Smooth muscle cell (in vitro differentiated cells): ENCODE measurements around the gene SELENOO. TPM values are rescaled to one million over a fixed set of nuclear protein-coding genes. Genes with fewer than 3 reads are reported as not detected.

Source experiments
- DNase-seq: peaks from one replicate; lab custom pipeline; 2025; ENCODE audit not compliant: unreplicated experiment; lab: John Stamatoyannopoulos, UW
- H2AFZ ChIP-seq: fragments of 200-600 bp; sonication (generic); 2 replicates; pipeline ENCODE4 v1.6.0; 2016; ENCODE audit warnings: antibody characterized with exemption, low read depth, mild to moderate bottlenecking
- H3F3A ChIP-seq: fragments of 200-600 bp; sonication (generic); 2 replicates; pipeline ENCODE4 v1.6.0; 2017; ENCODE audit warnings: antibody characterized with exemption, low read depth
- H3K27ac ChIP-seq: fragments of 200-600 bp; sonication (generic); 2 replicates; pipeline ENCODE4 v1.5.1; 2016; ENCODE audit warnings: low read depth, mild to moderate bottlenecking
- H3K27me3 ChIP-seq: fragments of 200-600 bp; sonication (generic); 2 replicates; pipeline ENCODE4 v1.6.1; 2016; ENCODE audit warnings: low read depth, mild to moderate bottlenecking
- H3K36me3 ChIP-seq: fragments of 200-600 bp; sonication (generic); 2 replicates; pipeline ENCODE4 v1.5.1; 2016; ENCODE audit warnings: low read depth
- H3K4me1 ChIP-seq: fragments of 200-600 bp; sonication (generic); 2 replicates; pipeline ENCODE4 v1.5.1; 2016; ENCODE audit warnings: low read depth
- H3K4me2 ChIP-seq: fragments of 200-600 bp; sonication (generic); 2 replicates; pipeline ENCODE4 v1.6.0; 2016; ENCODE audit warnings: mild to moderate bottlenecking
- H3K4me3 ChIP-seq: fragments of 200-600 bp; sonication (generic); 2 replicates; pipeline ENCODE4 v1.5.1; 2016; ENCODE audit warnings: mild to moderate bottlenecking
- H3K79me2 ChIP-seq: fragments of 200-600 bp; sonication (generic); 2 replicates; pipeline ENCODE4 v1.6.0; 2016; ENCODE audit warnings: low read depth, mild to moderate bottlenecking
- H3K9ac ChIP-seq: fragments of 200-600 bp; sonication (generic); 2 replicates; pipeline ENCODE4 v1.6.0; 2016; ENCODE audit warnings: low read depth
- H3K9me3 ChIP-seq: fragments of 200-600 bp; sonication (generic); replicated peaks from 2 replicates; pipeline ENCODE4 v1.5.1; 2016; ENCODE audit warnings: low read depth
- H4K20me1 ChIP-seq: fragments of 200-600 bp; sonication (generic); 2 replicates; pipeline ENCODE4 v1.6.0; 2016; ENCODE audit warnings: low read depth
- CTCF ChIP-seq: fragments of 200-600 bp; sonication (generic); IDR thresholded peaks from 2 replicates; pipeline ENCODE4 v1.5.1; 2017; ENCODE audit warnings: borderline replicate concordance, mild to moderate bottlenecking, antibody characterized with exemption; ENCODE audit not compliant: insufficient read depth, poor library complexity, severe bottlenecking
- WGBS: methylation state at CpG from one replicate; pipeline ENCODE4 v1.1.7; 2016; ENCODE audit warnings: low lambda C conversion rate; 5-methylcytosine and 5-hydroxymethylcytosine counted together
- polyA plus RNA-seq: library from polyadenylated mRNA; unstranded; fragments of >200 nt; fragmentation: Nextera tagmentation; extraction: Ambion mirVana; gene quantifications from 2 replicates; pipeline ENCODE4 v1.2.1, GENCODE V29; 2016
- total RNA-seq: library from RNA; depleted of rRNA; stranded (reverse); fragments of >200 nt; gene quantifications from 2 replicates; pipeline ENCODE4 v1.2.3, GENCODE V29; 2014

Gene SELENOO
- total and polyA plus RNA-seq, 2 experiments from 2014 or later = 9.0 to 21.3 TPM

DNA sequence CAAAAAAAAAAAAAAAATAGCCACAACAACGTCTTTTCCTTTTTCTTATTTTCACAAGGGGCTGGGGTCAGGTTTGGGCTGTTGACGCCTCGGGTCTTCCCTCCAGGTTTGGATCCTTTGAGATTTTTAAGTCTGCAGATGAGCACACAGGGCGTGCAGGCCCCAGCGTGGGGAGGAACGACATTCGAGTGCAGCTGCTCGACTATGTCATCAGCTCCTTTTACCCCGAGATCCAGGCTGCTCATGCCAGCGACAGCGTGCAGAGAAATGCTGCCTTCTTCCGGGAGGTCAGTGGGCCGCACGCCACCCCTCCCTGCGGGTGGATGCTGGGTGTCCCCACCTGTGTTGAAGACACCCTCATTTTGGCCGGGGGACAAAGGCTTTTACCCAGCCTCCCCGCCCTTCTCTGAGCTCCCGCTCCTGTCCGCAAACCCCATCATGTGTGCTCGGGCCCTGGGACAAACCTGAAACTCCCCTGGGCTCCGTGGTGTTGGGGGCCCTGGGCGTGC is 7.7 kb downstream of the SELENOO start:
- Histone ChIP-seq H4K20me1 (peaks cover 100% of the 10 kb centered on the region), H2AFZ (no peak overlapping the region), H3K4me2 (no peak overlapping the region), H3K36me3 (no peaks in the 10 kb centered on the region), H3K27ac (no peak overlapping the region), H3K9me3 (no peaks in the 10 kb centered on the region), H3K9ac (no peak overlapping the region), H3K4me3 (no peak overlapping the region), H3K4me1 (no peaks in the 10 kb centered on the region), H3F3A (peaks cover 4% of the 10 kb centered on the region), H3K79me2 (peaks cover 38% of the 10 kb centered on the region), H3K27me3 (no peaks in the 10 kb centered on the region)
- no peak for TF ChIP-seq CTCF
- DNase-seq = no peak
- 98% methylated on average over 22 of the region's 22 CpGs for WGBS

DNA sequence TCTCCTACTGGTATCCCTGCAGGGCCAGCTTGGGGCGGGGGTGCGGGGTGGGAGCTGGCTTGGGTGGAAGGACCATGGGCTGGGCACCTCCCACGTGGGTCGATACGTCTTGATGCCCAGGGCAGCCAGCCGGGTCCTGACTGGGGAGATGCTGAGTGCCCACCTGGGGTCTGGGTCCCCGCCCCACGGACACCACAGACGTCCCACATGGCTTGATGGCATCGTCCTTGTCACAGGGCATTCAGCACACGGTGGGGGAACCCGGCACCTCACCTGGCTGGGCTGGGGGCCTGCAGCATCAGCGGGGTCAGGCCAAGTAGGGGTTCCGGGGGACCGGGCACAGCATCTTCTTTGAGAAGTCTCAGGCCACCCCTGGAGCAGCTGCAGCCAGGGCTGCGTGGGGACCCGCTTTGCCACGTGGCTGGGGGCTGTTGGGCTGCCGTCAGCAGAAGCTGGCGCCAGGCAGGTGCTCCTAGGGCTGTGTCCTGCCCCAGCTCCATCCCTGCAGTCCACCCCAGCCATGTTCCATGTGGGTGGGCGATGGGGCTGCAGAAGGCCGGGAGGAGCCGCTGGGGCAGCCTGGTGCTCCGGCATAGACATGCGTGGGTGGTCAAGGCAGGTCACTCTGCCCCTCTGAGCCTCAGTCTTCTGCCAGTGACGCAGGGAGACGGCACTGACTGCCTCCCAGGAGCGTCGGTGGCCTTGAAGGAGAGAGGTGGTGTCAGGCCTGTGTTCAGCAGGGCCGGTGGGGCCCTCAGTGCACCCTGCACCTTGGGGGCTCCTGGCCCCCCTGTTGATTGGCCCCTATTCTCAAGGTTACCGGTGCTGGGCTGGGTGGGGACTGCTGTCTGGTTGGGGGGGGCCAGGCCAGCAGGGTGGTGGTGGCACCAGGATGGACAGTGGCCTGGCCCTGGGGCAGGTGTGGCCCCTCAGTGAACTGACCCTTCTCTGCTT is 8.4 kb downstream of the SELENOO start:
- H3K4me1 ChIP-seq = no peaks in the 10 kb centered on the region
- no peak for TF ChIP-seq CTCF
- H3K36me3 ChIP-seq = no peaks in the 10 kb centered on the region
- H3K9me3 ChIP-seq = no peaks in the 10 kb centered on the region
- no peak overlapping the region for H2AFZ ChIP-seq
- peaks cover 100% of the 10 kb centered on the region for H4K20me1 ChIP-seq
- H3K9ac ChIP-seq = no peak overlapping the region
- H3F3A ChIP-seq = peaks cover 4% of the 10 kb centered on the region
- H3K4me2 ChIP-seq = no peak overlapping the region
- 91% methylated on average over 31 of the region's 31 CpGs for WGBS
- DNase-seq = no peak
- no peaks in the 10 kb centered on the region for H3K27me3 ChIP-seq
- no peak overlapping the region for H3K27ac ChIP-seq
- H3K4me3 ChIP-seq = no peak overlapping the region
- peaks cover 38% of the 10 kb centered on the region for H3K79me2 ChIP-seq

- Histone ChIP-seq H3F3A (peaks cover 1% of the 10 kb centered on the region), H3K4me3 (no peak overlapping the region), H4K20me1 (peaks cover 100% of the 10 kb centered on the region), H2AFZ (no peak overlapping the region), H3K79me2 (peaks cover 39% of the 10 kb centered on the region), H3K4me1 (no peaks in the 10 kb centered on the region), H3K36me3 (no peaks in the 10 kb centered on the region), H3K9me3 (no peaks in the 10 kb centered on the region), H3K4me2 (no peak overlapping the region), H3K9ac (no peak overlapping the region), H3K27me3 (no peaks in the 10 kb centered on the region), H3K27ac (no peak overlapping the region)
- no peak for DNase-seq
- peak; percentile 74 for TF ChIP-seq CTCF
- WGBS = 78% methylated on average over 20 of the region's 20 CpGs
Observed at GRCh38 chr22:50209893-50210292, 9.1 kb downstream of the SELENOO start.
